ENCODE data around the gene LYPD6. TPM values are rescaled to one million over a fixed set of nuclear protein-coding genes. Genes with fewer than 3 reads are reported as not detected.

LYPD6 gene
- total and polyA plus RNA-seq, 11 donors: 0.04 to 0.72 (median 0.12) TPM; not detected in 1

DNA sequence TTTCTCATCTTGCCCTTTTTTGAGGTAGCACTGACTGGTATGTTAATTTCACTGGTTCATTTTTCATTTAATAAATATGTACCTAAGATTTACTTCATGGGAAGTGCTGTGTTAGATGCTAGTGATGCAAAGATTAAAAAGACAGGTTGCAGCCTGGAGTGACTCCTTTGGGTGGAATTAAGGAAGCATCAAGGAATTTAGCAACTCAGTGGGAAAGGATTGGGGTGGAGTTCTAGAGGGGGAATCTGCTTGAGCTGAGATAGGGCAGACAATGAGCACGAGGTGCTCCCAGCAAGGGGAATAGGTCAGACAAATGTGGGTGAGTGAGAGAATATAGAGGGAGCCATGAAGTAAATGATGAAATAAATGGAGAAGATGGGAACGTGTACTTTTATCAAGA, 57.0 kb downstream of the LYPD6 start:
- Histone ChIP-seq H3K36me3 (no peaks in the 10 kb centered on the region), H3K4me1 (no peaks in the 10 kb centered on the region), H3K4me3 (no peak overlapping the region), H3K27me3 (no peaks in the 10 kb centered on the region), H3K9me3 (no peaks in the 10 kb centered on the region), H3K27ac (no peak overlapping the region)
- intact Hi-C loops (cut with DNase I): no loop called here
- TF ChIP-seq POLR2A (IDR thresholded peaks at IDR 0.05): no peak
- TF ChIP-seq, protein P1, sequence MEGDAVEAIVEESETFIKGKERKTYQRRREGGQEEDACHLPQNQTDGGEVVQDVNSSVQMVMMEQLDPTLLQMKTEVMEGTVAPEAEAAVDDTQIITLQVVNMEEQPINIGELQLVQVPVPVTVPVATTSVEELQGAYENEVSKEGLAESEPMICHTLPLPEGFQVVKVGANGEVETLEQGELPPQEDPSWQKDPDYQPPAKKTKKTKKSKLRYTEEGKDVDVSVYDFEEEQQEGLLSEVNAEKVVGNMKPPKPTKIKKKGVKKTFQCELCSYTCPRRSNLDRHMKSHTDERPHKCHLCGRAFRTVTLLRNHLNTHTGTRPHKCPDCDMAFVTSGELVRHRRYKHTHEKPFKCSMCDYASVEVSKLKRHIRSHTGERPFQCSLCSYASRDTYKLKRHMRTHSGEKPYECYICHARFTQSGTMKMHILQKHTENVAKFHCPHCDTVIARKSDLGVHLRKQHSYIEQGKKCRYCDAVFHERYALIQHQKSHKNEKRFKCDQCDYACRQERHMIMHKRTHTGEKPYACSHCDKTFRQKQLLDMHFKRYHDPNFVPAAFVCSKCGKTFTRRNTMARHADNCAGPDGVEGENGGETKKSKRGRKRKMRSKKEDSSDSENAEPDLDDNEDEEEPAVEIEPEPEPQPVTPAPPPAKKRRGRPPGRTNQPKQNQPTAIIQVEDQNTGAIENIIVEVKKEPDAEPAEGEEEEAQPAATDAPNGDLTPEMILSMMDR (IDR thresholded peaks at IDR 0.05): no peak
- 67 to 75% (median 69%) methylated on average over 2 of the region's 2 CpGs for WGBS, 4 donors
- no peak for ATAC-seq
- DNase-seq: no peak

DNA sequence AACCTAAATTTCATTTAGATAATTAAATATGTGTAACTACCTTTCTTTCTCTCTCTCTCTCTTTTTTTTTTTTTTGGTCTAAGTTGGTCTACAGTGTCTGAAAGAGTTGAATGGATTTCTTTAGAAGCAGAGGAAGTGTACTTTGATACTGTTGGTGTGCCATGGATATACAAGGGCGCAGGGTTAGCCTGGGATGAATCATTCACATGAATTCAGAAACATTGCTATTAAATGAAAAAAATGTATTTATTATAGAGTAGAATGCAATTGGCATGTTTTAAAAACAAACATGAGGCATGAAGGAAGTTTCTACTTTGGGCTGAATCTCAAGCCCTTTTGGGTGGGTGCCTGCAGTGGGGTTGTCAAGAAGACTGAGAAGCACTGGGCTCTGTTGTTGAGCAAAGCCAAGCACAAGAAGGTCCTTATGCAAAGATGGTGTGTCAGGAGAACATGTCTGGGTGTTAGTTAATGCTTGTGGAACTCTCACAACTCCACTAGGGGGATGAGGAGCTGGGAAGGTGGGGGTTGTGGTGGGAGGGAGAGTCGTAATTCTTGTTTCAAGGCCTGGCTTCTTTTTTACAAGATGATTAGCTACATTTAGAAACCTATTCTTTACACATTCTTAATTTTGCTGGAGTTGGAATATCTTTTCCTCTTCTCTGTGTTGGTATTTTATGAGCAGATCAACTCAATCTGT, 57.9 kb downstream of the LYPD6 start:
- ATAC-seq (no peak), DNase-seq (no peak)
- H3K27me3 ChIP-seq: no peaks in the 10 kb centered on the region
- H3K4me3 ChIP-seq: no peak overlapping the region
- H3K9me3 ChIP-seq: no peaks in the 10 kb centered on the region
- H3K27ac ChIP-seq: no peak overlapping the region
- WGBS, 4 donors: 57 to 73% (median 67%) methylated on average over 2 of the region's 2 CpGs
- intact Hi-C loops (cut with DNase I): no loop called here
- no peaks in the 10 kb centered on the region for H3K4me1 ChIP-seq
- no peaks in the 10 kb centered on the region for H3K36me3 ChIP-seq
- no peak for TF ChIP-seq POLR2A (IDR thresholded peaks at IDR 0.05)
- TF ChIP-seq, protein P1 (IDR thresholded peaks at IDR 0.05): no peak

DNA sequence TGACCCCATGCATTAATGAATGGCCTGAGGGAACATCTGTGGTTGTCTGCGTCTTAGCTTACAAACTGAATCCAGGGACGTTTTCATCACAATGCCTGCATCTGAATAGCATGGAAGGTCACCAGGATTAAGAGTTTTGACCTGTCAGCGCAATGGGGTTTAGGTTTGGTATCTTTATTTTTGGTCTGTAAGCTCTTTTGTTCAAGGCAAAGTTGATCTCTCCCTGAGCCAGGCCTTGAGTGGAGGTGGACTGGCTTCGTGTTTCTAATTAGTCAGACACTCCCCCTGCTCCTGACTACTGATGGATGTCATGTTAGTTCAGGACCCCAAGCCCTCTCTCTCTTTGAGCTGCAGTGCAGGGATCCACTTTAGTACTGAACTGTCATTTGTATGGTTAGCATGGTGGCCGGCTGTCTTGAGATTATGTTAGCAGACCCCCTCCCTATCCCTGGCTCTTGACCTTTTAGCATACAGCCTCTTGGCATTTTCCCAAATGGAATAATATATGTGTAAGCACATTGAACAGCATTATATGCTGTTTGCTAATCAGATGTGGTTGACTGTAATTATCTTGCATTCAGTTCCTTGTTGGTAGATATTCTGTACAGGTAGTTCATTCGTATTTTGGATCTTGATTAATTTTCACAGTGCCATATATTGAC, 59.2 kb downstream of the LYPD6 start:
- H3K4me1 ChIP-seq: no peaks in the 10 kb centered on the region
- intact Hi-C loops (cut with DNase I): no loop called here
- no peaks in the 10 kb centered on the region for H3K36me3 ChIP-seq
- no peak overlapping the region for H3K4me3 ChIP-seq
- no peaks in the 10 kb centered on the region for H3K9me3 ChIP-seq
- WGBS, 4 donors: 68 to 78% (median 74%) methylated on average over 6 of the region's 6 CpGs
- H3K27ac ChIP-seq: no peak overlapping the region
- TF ChIP-seq, protein P1 (IDR thresholded peaks at IDR 0.05): no peak
- no peak for TF ChIP-seq POLR2A (IDR thresholded peaks at IDR 0.05)
- no peak for ATAC-seq
- DNase-seq: no peak
- no peaks in the 10 kb centered on the region for H3K27me3 ChIP-seq

DNA sequence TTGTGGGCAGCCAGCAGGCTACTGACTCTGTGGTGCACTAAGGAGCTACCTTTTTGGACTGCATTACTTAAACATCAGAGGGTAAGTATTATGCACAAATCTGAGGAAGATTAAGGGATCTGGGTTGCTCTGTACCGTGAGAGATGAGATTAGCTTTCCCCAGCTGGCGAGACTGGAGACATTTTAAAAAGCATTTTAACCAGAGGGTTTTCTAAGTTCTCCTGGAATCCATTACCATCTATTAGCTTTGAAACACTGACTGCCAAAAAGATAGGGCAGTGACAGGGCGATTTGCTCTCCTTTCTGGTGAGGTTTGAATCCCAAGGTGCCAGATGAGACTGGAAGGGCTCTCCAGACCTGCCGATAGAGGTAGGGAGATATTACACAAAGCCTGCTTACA, 63.2 kb downstream of the LYPD6 start:
- Histone ChIP-seq H3K27me3 (no peaks in the 10 kb centered on the region), H3K4me1 (no peaks in the 10 kb centered on the region), H3K9me3 (no peaks in the 10 kb centered on the region), H3K4me3 (no peak overlapping the region), H3K36me3 (no peaks in the 10 kb centered on the region), H3K27ac (no peak overlapping the region)
- no peak for TF ChIP-seq POLR2A (IDR thresholded peaks at IDR 0.05)
- TF ChIP-seq, protein P1 (IDR thresholded peaks at IDR 0.05): no peak
- intact Hi-C loops (cut with DNase I): no loop called here
- WGBS, 4 donors: 64 to 85% (median 79%) methylated on average over 4 of the region's 4 CpGs
- DNase-seq: no peak
- no peak for ATAC-seq
